Brain microvascular endothelial cell (primary cell): Measurements from ENCODE around the gene PIP5KL1.

Source experiments
- DNase-seq: peaks from one replicate; pipeline ENCODE4 v3.0.0-alpha.2; 2020
- H3K27ac ChIP-seq: fragments of 250-450 bp; sonication (Bioruptor Pico); 2 replicates; pipeline ENCODE4 v1.5.1; 2020; ENCODE audit warnings: mild to moderate bottlenecking, moderate library complexity
- H3K27me3 ChIP-seq: fragments of 250-450 bp; sonication (Bioruptor Pico); replicated peaks from 2 replicates; pipeline ENCODE4 v1.5.1; 2020; ENCODE audit warnings: mild to moderate bottlenecking
- H3K36me3 ChIP-seq: fragments of 250-450 bp; sonication (Bioruptor Pico); replicated peaks from 2 replicates; pipeline ENCODE4 v1.5.1; 2020; ENCODE audit warnings: mild to moderate bottlenecking
- H3K4me3 ChIP-seq: 2 replicates; pipeline ENCODE4 v1.5.1; 2011; ENCODE audit warnings: low read depth, mild to moderate bottlenecking, control low read depth, low read length, moderate library complexity
- CTCF ChIP-seq: IDR thresholded peaks from 2 replicates; pipeline ENCODE4 v1.5.1; 2011; ENCODE audit warnings: low read depth, mild to moderate bottlenecking, moderate library complexity, low read length, control low read depth, inconsistent platforms; ENCODE audit errors: missing control alignments
- in situ Hi-C: cut with HindIII; loops from 2 replicates; pipeline ENCODE4 v1.10.0; 2017; ENCODE audit warnings: low sequenced_read_pairs, low pct_ligation_motif_present

PIP5KL1 gene

GRCh38 chr9:127918183-127919107 lies 12.1 kb downstream of the PIP5KL1 start:
- Histone ChIP-seq H3K27ac (peak overlapping the region; percentile 11), H3K4me3 (no peak overlapping the region), H3K36me3 (no peaks in the 10 kb centered on the region), H3K27me3 (no peaks in the 10 kb centered on the region)
- DNase-seq = no peak
- in situ Hi-C loops = no loop called here
- peak; percentile 36 for TF ChIP-seq CTCF

- no peak overlapping the region for H3K4me3 ChIP-seq
- H3K27me3 ChIP-seq = no peaks in the 10 kb centered on the region
- H3K27ac ChIP-seq = no peak overlapping the region
- H3K36me3 ChIP-seq = peaks cover 7% of the 10 kb centered on the region
- no peak for DNase-seq
- TF ChIP-seq CTCF = no peak
- in situ Hi-C loops = no loop called here
Measured at GRCh38 chr9:127917603-127918002, 13.0 kb downstream of the PIP5KL1 start.

- Histone ChIP-seq H3K36me3 (peaks cover 13% of the 10 kb centered on the region), H3K4me3 (peak within 1 kb of the TSS; percentile 72), H3K27me3 (no peaks in the 10 kb centered on the region), H3K27ac (no peak within 1 kb of the TSS)
- peak; percentile 88 for DNase-seq
- in situ Hi-C loops = no loop called here
- TF ChIP-seq CTCF = no peak
Measured at GRCh38 chr9:127916720-127917581, 13.6 kb downstream of the PIP5KL1 start, which contains the start of gene ST6GALNAC4. ST6GALNAC4 (minus strand) TSS chr9:127917041; CDS start chr9:127916419, 622 bp downstream.

GRCh38 chr9:127915801-127916719 lies 14.5 kb downstream of the PIP5KL1 start:
- TF ChIP-seq CTCF = no peak
- in situ Hi-C loops = no loop called here
- no peak for DNase-seq
- Histone ChIP-seq H3K36me3 (peaks cover 22% of the 10 kb centered on the region), H3K27me3 (no peaks in the 10 kb centered on the region), H3K4me3 (peak overlapping the region; percentile 72), H3K27ac (no peak overlapping the region)

- H3K27ac ChIP-seq = no peak overlapping the region
- H3K27me3 ChIP-seq = no peaks in the 10 kb centered on the region
- peaks cover 24% of the 10 kb centered on the region for H3K36me3 ChIP-seq
- in situ Hi-C loops = no loop called here
- no peak overlapping the region for H3K4me3 ChIP-seq
- TF ChIP-seq CTCF = no peak
- DNase-seq = no peak
Measured at GRCh38 chr9:127915325-127915752, 15.2 kb downstream of the PIP5KL1 start.
